A673 (cell line): Measurements from ENCODE around the gene PARP4. TPM values are rescaled to one million over a fixed set of nuclear protein-coding genes. Genes with fewer than 3 reads are reported as not detected.

ENCODE experiments used
- BruUV-seq: library from RNA; stranded (reverse); fragments of 400-500 nt; replicated peaks from 2 replicates; lab custom pipeline; 2021; lab: Mats Ljungman, UMichigan
- CTCF ChIA-PET: fragments of 300-600 bp; sonication (Branson Sonifier 250); formaldehyde crosslinking; loops from one replicate; lab custom pipeline; 2022; ENCODE audit warnings: antibody characterized with exemption; lab: Charles Lee
- POLR2A ChIA-PET: fragments of 300-600 bp; sonication (Branson Sonifier 250); formaldehyde crosslinking; loops from one replicate; lab custom pipeline; 2022; ENCODE audit warnings: antibody characterized with exemption; ENCODE audit not compliant: low non-redundant PET; lab: Charles Lee
- DNase-seq: peaks from one replicate; pipeline ENCODE4 v3.0.0-alpha.2; 2015; ENCODE audit warnings: low spot score
- H3K27ac ChIP-seq: fragments of 200-600 bp; sonication (generic); 2 replicates; pipeline ENCODE4 v1.5.1; 2016; ENCODE audit warnings: mixed run types, low read depth, mild to moderate bottlenecking, mixed read lengths, antibody characterized with exemption, low read length; ENCODE audit not compliant: poor library complexity, severe bottlenecking
- H3K27me3 ChIP-seq: fragments of 200-600 bp; sonication (generic); replicated peaks from 2 replicates; pipeline ENCODE4 v1.6.1; 2017; ENCODE audit warnings: mixed run types, low read depth, mild to moderate bottlenecking, mixed read lengths, antibody characterized with exemption, low read length; ENCODE audit not compliant: insufficient read depth, poor library complexity
- H3K36me3 ChIP-seq: fragments of 200-600 bp; sonication (generic); 2 replicates; pipeline ENCODE4 v1.6.1; 2016; ENCODE audit warnings: mixed run types, mild to moderate bottlenecking, mixed read lengths, antibody characterized with exemption, low read length; ENCODE audit not compliant: insufficient read depth, poor library complexity, severe bottlenecking
- H3K4me1 ChIP-seq: fragments of 200-600 bp; sonication (generic); 2 replicates; pipeline ENCODE4 v1.6.1; 2017; ENCODE audit warnings: mixed run types, mild to moderate bottlenecking, mixed read lengths, antibody characterized with exemption, low read length; ENCODE audit not compliant: insufficient read depth, poor library complexity, severe bottlenecking
- H3K4me3 ChIP-seq: fragments of 200-600 bp; sonication (generic); 2 replicates; pipeline ENCODE4 v1.5.1; 2016; ENCODE audit warnings: low read depth, mixed run types, mild to moderate bottlenecking, mixed read lengths, low read length; ENCODE audit not compliant: poor library complexity, severe bottlenecking
- H3K9me3 ChIP-seq: fragments of 200-600 bp; sonication (generic); 2 replicates; pipeline ENCODE4 v1.6.1; 2016; ENCODE audit warnings: mixed run types, low read depth, mild to moderate bottlenecking, mixed read lengths, antibody characterized with exemption, low read length; ENCODE audit not compliant: poor library complexity, severe bottlenecking
- EZH2 ChIP-seq: fragments of 200-600 bp; sonication (generic); IDR thresholded peaks from 2 replicates; pipeline ENCODE4 v1.6.1; 2017; ENCODE audit warnings: borderline replicate concordance, low read depth, mild to moderate bottlenecking, mixed read lengths, antibody characterized with exemption, low read length; ENCODE audit not compliant: poor library complexity, severe bottlenecking
- intact Hi-C: fragments of 100-400 bp; cut with micrococcal nuclease; formaldehyde crosslinking; loops from one replicate; pipeline ENCODE4 v1.10.0; 2022; ENCODE audit not compliant: unreplicated experiment
- total RNA-seq: library from RNA; stranded (reverse); gene quantifications from 2 replicates; pipeline ENCODE4 v1.2.3, GENCODE V29; 2021
- TF ChIP-seq, protein P1 (sequence below): fragments of 300-800, 200-600 bp; sonication (generic); conservative IDR thresholded peaks from 2 replicates; pipeline ENCODE4 v1.5.1; 2017; ENCODE audit warnings: low read depth, mild to moderate bottlenecking, antibody characterized with exemption, low read length, moderate library complexity, mixed read lengths

Gene PARP4
- total RNA-seq, 1 experiment from 2014 or later: 66.8 TPM

GRCh38 chr13:24456396-24456795 lies 56.2 kb downstream of the PARP4 start:
- no peaks in the 10 kb centered on the region for H3K9me3 ChIP-seq
- no TSS peak for BruUV-seq
- H3K4me3 ChIP-seq: no peak overlapping the region
- H3K36me3 ChIP-seq: peaks cover 39% of the 10 kb centered on the region
- TF ChIP-seq EZH2: no peak
- TF ChIP-seq, protein P1, sequence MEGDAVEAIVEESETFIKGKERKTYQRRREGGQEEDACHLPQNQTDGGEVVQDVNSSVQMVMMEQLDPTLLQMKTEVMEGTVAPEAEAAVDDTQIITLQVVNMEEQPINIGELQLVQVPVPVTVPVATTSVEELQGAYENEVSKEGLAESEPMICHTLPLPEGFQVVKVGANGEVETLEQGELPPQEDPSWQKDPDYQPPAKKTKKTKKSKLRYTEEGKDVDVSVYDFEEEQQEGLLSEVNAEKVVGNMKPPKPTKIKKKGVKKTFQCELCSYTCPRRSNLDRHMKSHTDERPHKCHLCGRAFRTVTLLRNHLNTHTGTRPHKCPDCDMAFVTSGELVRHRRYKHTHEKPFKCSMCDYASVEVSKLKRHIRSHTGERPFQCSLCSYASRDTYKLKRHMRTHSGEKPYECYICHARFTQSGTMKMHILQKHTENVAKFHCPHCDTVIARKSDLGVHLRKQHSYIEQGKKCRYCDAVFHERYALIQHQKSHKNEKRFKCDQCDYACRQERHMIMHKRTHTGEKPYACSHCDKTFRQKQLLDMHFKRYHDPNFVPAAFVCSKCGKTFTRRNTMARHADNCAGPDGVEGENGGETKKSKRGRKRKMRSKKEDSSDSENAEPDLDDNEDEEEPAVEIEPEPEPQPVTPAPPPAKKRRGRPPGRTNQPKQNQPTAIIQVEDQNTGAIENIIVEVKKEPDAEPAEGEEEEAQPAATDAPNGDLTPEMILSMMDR: no peak
- no peak for DNase-seq
- intact Hi-C loops: no loop called here
- H3K27me3 ChIP-seq: no peaks in the 10 kb centered on the region
- no peaks in the 10 kb centered on the region for H3K4me1 ChIP-seq
- ChIA-PET CTCF (no interaction called here), POLR2A (no interaction called here)
- no peak overlapping the region for H3K27ac ChIP-seq

DNA sequence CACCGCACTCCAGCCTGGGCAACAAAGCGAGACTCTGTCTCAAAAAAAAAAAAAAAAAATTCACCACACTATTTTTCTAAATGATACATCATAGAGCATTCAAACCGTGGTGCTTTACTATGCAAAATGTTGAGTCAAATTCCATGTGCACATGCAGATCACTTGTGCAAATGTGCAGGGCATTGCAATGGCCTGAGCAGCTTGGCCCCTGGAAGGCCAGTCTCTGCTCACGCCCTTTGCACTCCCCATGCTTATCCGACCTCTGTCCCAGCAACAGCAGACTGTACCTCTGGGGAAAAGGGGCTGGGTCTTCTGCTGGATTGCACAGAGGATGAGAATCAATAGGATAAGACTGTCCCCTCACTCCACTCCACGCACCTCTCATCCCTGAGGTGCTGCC lies 58.5 kb downstream of the PARP4 start:
- H3K4me3 ChIP-seq: no peak overlapping the region
- no peak for DNase-seq
- no peaks in the 10 kb centered on the region for H3K4me1 ChIP-seq
- H3K27me3 ChIP-seq: no peaks in the 10 kb centered on the region
- TF ChIP-seq, protein P1: no peak
- TF ChIP-seq EZH2: no peak
- no TSS peak for BruUV-seq
- H3K9me3 ChIP-seq: no peaks in the 10 kb centered on the region
- intact Hi-C loops: no loop called here
- H3K27ac ChIP-seq: no peak overlapping the region
- ChIA-PET POLR2A (interaction anchor here (0.5 kb wide), 1 partner anchor 70 kb away, joined by 3 read pairs; no protein-coding TSS in a partner anchor), CTCF (no interaction called here)
- peaks cover 47% of the 10 kb centered on the region for H3K36me3 ChIP-seq

DNA sequence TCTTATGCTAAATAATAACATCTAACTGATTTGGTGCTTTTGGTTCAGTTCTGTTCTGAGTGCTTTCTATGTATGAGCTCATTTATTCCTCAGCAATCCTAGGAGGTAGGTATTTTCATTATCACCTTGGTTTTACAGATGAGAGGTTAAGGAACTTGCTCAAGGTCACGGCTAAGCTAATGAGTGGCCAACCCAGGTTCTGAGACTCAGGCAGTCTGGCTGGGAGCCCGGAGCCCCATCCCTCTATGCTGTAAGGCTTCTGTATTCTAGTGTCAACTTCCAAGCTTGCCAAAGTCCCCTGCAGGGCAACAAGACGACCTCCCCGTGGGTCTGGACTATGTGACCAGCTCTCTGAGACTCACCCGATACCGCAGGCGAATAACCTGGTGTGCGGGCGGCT lies 60.5 kb downstream of the PARP4 start:
- peaks cover 43% of the 10 kb centered on the region for H3K36me3 ChIP-seq
- no peak overlapping the region for H3K27ac ChIP-seq
- no peaks in the 10 kb centered on the region for H3K9me3 ChIP-seq
- H3K4me1 ChIP-seq: no peaks in the 10 kb centered on the region
- TF ChIP-seq EZH2: no peak
- TF ChIP-seq, protein P1: no peak
- H3K27me3 ChIP-seq: no peaks in the 10 kb centered on the region
- H3K4me3 ChIP-seq: no peak overlapping the region
- ChIA-PET POLR2A (interaction anchor here (0.5 kb wide), 1 partner anchor 171 kb away, joined by 5 read pairs; no protein-coding TSS in a partner anchor), CTCF (no interaction called here)
- no peak for DNase-seq
- BruUV-seq: no TSS peak
- intact Hi-C loops: no loop called here
